COR-L47 (cell line): ENCODE results near the gene FTO.
"Not testable (repeated sequence)": the region's sequence is repeated elsewhere in the genome, so short reads cannot be mapped to it uniquely, and the experiment has no call there.

Experiments used
- DNase-seq: peaks from one replicate; lab custom pipeline; 2025; lab: John Stamatoyannopoulos, UW

The FTO gene

DNA sequence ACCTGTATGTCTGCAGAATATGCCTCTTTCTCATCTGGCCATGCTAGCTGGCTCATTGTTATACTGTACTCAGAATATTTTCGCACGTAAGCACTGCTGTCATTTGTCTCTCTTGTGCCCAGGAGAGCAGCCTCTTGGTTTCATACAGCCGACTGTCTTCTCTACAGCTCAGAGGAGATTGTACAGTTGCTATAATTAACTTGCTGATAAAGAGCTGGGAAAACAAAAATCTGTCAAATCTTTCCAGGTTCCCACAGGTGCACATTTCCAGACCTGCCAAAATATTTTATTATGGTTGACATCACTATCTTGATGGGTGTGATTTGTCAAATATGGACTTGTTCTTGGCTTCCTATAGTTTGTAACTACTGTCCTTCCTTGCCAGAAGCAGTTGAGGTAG is 122.7 kb downstream of the FTO start:
- no peak for DNase-seq

DNA sequence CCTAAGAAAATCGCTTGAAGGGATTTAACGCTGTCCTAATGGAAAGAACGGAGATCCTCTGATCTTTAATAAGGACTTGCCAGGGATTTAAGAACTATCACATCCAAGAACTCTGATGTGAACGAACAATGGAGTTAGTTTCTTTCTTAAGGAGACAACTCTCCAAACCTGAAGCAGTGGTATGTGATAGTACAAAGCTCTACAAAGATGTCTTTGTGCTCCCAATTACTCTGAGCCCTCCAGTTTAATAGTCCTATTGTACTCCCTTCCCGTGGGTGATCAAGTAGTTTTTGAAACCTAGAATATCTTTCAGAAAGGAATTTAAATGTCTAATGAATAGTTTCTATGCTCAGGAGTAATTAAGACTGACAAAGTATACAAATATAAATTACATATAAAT is 123.8 kb downstream of the FTO start:
- no peak for DNase-seq

DNA sequence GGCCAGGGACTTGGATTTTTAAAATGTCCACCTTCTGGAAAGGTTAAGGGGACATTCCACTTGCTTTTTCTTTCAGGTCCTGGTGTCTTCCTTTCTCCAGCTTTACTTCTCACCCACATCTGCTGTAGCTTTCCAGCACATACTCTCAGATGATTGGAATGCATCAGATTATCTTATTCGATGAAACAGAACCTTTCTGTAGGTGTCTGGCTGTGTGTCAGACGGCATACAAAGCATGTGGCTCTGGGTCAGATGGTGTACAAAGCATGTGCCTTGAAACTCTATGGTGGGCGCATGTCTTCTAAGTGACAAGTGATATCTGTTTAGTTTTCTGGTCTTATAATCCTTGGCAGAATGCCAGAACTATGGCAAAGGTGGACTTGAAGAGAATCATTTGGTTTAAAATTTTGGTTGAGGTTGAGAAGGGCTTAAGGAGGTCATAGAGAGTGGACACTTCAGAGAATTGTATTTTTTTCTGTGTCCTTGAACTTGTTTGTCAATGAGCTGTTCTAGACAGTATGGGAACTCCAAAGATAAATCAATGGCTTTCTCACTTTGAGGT is 125.3 kb downstream of the FTO start:
- no peak for DNase-seq

DNA sequence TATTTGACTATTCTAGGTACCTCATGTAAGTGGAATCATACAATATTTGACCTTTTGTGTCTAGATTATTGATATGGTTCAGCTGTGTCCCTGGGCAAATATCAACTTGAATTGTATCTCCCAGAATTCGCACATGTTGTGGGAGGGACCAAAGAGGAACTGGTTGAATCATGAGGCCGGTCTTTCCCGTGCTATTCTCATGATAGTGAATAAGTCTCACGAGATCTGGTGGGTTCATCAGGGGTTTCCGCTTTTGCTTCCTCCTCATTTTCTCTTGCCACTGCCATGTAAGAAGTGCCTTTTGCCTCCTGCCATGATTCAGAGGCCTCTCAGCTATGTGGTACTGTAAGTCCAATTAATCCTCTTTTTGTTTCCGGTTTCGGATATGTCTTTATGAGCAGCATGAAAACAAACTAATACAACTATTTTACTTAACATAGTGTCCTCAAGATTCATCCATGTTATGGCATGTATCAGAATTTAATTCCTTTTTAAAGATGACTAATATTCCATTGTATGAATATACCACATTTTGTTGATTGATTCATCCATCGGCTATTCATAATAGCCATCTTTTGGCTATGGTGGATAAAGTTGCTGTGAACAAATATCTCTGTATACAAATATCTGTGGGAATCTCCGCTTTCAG is 129.1 kb downstream of the FTO start:
- DNase-seq, result no peak

DNA sequence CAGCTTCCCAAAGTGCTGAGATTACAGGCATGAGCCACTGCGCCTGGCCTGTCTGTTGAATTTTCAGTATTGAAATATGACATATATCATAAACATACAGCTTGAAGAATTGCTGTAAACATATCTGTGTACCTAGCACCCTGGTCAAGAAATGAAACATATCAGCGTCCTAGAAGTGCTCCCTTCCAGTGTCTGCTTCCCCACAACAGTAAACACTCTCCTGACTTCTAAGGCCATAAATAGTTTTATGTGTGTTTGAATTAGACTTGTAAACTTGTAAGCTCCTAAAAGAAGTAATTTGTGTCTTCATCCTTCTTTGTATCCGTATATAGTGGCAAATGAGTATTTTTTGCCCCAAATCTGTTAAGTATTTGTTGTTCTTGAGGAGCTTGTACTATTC is 132.2 kb downstream of the FTO start:
- no peak for DNase-seq

DNA sequence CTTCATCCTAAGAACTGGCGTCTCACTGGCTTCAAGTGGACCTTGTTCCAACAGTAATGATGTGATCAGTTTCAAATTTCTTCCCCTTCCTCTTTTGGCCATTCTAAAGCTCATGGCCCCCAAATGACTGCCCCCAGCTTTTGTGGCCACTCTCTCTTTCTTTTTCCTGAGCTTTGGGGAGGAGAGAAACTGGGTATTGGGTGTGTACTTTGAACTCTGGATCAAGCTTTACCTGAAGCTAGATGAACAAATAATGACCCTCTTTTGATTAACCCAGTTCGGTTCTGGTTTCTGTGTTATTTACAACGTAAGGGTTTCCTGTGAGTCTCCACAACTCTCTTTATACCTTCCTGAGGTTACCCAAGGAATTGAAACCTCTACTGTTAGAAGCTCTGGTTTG is 132.7 kb downstream of the FTO start:
- no peak for DNase-seq

DNA sequence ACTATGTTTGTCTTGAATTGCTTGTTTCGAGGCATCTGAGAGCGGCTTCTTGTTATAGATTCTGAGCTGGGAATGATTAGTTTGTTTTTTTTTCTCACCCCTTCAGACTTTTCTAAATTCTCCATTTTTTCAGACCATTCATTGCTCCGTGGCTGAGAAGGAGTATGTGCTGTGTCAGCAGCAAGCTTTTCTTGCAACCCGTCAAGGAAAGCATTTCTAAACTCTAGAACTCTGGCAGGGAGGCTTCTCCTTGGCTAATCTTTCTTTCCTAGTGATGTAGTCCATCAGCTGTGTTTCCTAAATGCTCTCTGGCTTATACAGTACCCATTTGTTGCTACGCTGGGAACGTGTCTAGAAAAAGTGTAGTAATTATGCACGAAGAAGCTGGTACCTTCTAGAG is 133.5 kb downstream of the FTO start:
- DNase-seq, result no peak

DNA sequence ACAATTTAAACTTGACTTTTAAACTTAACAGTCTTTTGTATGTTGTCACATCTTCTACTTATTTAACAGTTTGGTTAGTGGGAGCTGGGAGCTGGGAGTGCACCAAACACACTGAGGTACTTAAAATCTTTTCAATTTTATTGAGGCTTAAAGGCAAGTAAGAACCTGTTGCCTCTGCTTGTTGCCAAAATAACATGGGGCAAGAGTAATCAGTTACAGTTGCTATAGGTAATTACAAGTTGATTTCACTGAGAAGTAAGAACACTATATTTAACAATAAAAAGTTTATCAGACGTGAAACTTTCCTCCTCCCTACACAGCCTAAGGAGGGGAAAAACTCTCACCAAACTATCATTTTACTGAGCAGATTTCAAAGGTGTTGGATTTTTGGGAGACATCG is 135.2 kb downstream of the FTO start:
- peak; percentile 5 for DNase-seq

DNA sequence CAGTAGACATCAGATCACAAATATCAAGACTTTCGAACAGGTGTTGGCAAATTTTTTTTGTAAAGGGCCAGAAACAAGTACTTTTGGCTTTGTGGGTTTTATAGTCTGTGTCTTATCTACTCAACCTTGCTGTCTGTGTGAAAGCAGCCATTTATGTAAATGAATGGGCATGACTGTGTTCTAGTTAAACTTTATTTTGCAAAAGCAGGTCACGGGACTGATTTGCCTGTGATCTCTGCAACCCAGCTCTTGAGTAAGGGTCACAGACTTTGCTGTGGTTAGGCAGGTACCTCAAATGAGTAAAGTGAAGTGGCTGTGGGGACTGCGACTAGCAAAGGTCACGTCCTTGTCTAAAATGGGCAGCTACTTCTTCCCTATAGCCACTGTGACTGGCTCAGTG is 136.5 kb downstream of the FTO start:
- no peak for DNase-seq

DNA sequence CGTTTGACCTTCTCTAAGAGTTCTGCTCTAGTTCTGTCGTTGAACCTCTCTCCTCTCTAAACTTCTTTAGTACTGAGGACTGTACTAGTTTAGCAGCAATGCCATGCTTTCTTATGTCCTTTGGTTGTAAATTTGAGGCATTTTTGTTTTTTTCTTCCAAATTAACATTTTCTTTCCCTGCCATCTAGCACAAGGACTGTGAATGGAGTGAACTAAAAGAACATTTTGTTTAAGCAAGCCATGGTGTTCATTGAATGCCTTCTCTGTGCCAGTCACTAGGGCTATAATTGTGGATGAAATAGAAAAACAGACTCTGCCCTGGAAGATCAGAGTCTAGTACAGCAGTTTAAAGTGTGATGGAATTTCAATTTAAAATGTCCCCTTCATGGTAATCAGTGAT is 137.9 kb downstream of the FTO start:
- no peak for DNase-seq

DNA sequence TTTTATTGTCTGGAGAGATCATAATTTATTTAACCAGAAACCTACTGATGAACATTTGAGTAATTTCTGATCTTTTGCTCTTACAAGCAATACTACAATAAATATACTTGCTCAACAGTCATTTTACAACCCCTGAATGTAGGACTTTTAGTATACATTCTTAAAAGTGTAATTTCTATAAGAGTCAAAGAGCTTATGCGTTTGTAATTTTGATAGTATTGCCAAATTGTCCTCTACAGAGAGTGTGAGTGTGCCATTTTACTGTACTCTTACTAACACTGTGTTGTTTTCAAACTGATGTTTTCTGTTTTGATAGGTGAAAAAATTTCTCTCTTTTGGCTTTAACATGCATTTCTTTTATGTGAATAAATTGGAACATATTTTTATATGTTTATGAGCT is 139.1 kb downstream of the FTO start:
- no peak for DNase-seq

DNA sequence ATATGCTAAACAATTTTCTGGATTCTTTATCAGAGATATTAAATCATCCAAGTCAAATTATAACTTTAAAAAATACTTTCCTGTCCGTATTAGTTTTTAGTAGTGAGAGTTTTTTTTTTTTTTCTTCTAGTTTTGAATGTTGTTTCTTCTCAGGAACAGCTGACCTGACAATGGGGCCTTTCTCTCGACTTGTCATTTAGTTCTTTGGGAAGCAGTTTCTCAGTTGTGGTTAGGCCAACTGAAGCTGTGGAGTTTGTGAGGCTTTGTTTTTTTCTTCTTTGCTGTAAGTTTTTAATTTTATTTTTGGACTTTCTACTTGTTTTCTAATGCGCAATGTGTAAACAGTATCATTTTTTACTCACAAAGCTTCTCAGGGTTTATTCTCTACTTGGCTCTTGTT is 140.8 kb downstream of the FTO start:
- DNase-seq, result no peak

DNA sequence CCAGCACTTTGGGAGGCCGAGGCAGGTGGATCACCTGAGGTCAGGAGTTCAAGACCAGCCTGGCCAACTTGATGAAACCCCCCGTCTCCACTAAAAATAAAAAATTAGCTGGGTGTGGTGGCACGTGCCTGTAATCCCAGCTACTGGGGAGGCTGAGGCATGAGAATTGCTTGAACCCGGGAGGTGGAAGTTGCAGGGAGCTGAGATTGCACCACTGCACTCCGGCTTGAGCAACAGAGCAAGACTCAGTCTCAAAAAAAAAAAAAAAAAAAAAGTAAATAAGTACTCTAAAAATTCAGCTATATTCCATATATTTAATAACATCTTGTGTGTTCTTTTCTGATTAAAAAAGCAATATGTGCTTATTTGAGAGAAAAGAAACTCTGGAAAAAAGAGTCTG is 142.6 kb downstream of the FTO start:
- not testable (repeated sequence) for DNase-seq

DNA sequence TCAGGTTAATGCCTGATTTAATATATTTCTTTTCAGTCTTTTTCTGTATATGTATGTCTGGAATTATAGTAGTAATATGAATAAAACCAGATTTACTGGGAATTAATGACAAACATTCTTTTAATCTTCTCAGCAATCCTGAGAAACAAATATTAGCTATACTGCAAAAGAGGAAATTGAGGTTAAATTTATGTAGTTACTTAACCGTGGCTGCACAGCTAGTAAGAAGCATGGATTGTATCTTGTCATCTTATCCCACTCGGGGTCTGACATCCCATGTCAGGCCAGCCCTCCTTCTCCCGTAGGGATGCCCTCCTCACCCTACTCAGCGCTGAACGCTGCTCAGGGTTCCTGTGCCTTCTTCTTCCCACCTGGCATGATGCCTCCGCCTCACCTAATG is 143.0 kb downstream of the FTO start:
- DNase-seq, result no peak

DNA sequence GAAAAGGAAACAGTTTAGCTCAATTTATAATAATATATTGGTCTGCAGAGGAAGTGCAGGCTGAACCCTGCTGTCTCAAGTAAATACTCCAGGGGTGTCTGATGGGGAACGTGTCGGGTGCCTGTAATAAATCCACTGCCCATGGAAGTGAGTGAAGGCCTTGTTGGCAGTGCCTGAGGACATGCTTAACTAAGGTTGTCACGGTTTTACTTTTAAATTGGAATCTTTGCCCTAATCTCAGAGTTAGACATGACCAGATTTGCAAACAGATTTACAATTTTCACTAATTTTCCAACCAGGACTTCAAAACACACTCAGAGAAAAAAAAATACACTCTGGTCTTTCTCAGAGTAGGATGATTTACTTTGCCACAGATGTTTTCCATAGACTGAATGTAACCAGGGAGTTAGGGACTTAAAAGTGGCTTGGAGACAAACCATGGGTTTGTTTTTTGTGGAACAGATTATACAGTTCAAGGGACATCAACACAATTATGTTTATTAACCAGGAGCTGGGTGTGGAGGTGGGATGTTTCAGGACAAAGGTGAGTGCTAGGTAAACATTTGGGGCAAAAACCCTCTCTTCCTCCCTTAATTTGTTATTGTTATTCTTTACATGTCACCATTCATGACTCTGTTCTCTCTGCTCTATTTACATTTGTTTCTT is 144.5 kb downstream of the FTO start:
- no peak for DNase-seq

DNA sequence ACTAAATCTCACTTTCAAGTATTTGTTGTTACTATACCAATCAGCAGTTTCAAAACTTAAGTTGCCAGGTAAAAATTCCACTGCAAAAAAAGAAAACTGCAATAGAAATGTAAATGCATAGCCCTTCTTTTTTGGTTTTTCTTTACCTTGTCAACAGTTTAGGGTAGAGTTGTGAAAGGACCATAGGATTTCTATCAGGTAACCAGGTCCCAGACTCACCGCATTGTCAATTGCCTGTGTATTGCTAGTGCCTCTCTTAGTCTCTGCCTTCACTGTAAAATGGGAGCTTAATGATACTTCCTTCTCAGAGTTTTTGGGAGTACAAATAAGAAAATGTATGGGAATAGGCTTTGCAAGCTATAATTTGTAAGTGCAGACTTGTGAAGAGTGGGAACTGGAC is 145.0 kb downstream of the FTO start:
- DNase-seq, result no peak

DNA sequence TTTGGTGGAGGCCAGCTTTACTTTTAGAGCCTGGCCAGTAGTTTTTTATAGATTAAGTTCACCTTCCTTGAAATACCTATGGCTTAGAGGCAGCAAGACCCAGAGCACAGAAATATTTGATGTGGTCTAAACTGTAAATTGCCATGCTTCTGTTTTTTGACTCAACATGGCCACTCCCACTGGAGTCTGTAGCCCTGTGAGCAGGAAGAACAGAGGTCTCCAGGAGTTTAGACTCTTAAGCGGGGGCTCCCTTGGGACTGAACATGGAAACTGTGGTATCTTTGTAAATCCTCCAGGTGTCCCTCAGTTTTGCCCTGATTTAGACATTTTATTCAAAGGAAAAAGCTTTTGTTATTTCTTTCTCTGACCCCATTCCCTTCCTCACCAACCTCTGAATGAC is 145.6 kb downstream of the FTO start:
- no peak for DNase-seq

DNA sequence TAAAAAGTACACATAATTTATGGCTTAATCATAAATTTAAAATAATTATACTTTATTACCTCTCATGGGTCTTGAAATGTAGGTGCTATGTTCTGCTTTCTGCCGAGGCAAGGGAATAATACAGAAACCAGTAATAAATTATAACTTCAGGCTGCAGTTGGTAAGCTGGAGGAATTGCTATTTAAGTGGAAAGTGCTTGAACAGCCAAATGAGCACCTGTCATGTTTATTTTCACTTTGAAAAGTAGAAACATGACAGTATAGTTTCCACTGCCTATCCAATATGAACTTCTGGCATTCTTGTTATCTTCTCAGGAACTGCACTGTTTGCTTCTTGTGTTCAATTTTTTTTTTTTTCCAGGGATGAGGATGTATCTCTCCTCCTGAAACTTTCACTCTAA is 146.0 kb downstream of the FTO start:
- no peak for DNase-seq

DNA sequence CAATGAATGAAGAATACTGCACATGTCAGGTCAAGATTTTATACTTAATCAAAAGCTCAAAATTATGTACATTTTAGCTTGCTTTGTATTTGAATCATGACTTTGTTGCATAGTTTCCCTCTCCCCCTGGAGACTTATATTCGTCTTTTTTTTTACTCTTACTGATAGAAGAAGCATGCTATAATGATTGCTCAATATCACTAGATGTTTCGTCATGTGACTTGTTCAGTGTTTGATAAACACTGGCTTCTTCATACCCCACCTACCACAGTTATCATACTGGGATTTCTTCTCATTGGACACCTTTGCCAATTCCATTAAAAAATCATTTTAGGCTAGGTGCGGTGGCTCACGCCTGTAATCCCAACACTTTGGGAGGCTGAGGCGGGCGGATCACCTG is 148.7 kb downstream of the FTO start:
- no peak for DNase-seq

DNA sequence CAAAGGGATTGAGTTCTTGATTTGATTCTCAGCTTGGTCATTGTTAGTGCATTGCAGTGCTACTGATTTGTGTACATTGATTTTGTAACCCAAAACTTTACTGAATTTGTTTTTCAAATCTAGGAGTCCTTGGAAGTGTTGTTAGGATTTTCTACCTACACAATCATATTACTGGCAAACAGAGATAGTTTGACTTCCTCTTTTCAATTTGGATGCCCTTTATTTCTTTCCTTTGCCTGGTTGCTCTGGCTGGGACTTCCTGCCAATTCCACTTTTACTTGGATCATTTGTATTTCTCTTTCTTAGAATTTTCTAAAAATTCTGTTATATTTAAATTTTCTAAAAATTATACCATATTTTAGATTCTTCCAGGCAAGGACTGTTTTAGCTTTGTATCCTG is 151.1 kb downstream of the FTO start:
- DNase-seq, result no peak

DNA sequence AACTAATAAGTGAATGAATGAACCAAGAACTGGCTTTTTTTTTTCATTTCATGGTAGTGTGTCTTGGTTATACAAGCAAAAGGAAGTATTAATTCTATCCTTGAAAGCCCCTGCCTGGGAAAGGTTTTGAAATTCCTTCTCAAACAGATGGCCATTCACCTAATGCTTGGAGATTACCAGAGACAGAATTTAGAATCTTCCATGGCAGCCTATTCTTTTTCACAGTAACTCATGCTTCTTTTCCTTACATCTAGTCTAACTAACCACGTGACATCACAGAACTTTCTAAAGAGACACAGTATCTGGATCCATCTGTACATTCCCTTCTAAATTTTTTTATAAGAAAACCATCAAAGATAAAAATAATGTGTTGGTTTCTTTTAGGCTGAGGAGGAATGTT is 151.6 kb downstream of the FTO start:
- DNase-seq, result no peak

DNA sequence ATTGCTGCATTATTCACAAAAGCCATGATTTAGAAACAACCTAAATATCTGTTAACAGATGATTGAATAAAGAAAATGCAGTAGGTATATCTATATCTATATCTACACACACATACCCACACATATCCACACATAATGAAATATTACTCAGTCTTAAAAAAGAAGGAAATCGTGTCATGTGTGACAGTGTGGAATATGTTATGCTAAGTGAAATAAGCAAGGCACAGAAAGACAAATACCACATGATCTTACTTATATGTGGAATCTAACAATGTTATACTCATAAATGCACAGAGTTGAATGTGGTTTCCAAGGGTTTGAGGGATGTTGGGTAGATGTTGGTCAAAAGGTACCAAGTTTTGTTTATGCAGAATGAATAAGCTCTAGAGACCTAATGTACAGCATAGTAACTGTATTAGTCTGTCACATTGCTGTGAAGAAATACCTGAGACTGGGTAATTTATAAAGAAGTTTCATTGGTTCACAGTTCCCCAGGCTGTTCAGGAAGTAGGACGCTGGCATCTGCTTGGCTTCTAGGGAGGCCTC is 156.1 kb downstream of the FTO start:
- no peak for DNase-seq

DNA sequence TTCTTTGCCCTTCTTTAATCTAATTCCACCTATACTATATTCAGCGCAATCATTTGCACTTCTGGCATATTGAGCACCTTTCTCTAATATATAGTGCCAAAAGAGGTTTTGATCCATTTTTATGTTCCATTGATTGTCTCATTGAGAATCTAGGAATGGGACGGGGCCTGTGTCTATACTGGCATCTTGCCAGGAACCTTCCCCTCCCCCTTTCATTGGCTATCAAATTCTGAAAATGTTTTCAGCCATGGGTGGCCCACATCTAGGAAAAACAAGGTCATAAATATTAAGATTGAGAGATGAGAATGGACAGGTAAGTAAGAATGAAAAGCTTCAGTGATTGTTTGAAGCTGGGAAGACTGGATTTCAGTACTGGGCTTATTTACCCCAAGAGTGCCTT is 159.9 kb downstream of the FTO start:
- DNase-seq, result no peak
